Stimulated activated CD8-positive, alpha-beta memory T cell treated with anti-CD3 and anti-CD28 coated beads, Interleukin-12 subunit alpha, Interleukin-12 subunit beta, amount 100 ng/mL, for 1 hour (primary cell): ENCODE data around the gene SLC24A4.
A peak's percentile ranks its signal among the peaks of the same experiment; 100 is the strongest.

Experiments
- DNase-seq: peaks from one replicate; pipeline ENCODE4 v3.0.0-alpha.2; 2020; ENCODE audit warnings: low read depth

The SLC24A4 gene

DNA sequence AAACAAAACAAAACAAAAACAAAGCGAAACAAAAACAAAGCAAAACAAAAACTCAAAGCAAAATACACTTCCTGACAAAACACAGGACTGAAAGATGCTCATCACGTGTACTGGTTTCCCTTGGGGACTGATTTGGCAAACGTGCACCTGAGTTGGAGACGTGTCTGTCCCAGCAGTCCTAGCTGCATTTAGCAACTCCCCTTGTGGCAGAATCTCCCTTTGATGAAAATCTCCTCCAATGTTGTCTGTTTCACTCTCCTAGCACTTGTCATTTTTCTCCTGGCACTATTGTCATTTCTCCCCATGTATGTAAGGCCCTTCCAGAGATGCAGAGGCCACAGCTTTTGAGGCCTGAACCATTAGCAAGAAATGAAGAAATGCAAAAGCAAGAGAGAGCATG lies 6.8 kb upstream of the SLC24A4 start:
- DNase-seq, result no peak

DNA sequence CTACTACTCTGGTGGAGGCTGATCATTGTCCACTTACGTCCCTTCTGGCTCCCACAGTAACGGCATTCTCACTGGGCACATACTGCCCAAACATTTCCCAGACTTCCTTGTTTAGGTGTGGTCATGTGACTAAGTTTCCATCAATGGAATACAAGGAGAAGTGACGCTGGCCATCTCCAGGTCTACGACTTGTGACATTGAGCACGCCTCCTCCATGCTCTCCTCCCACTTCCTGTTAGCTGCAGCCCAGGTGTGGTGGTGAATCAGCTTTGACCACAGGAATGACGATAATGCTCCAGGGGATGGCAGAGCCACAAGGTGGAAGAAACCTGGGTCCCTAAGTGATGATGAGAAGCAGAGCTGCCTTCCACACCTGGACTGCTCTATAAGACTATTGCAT lies 6.0 kb upstream of the SLC24A4 start:
- DNase-seq, result no peak

DNA sequence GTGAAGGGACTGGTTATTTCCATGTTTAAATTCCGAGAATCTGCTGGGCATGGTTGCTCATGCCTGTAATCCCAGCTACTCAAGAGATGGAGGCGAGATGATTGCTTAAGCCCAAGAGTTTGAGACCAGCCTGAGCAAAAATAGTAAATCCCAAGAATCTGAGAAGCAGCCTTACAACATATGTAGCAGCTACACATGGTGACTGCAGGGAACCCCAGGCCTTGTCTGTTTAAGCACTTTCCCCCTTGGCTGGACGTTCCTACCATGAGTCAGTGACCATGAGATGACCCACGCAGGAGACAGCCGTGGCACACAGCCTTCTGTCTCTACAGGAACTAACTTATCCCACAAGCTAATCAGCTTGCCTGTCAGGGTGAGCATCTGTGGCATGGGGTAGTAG lies 5.5 kb upstream of the SLC24A4 start:
- no peak for DNase-seq

DNA sequence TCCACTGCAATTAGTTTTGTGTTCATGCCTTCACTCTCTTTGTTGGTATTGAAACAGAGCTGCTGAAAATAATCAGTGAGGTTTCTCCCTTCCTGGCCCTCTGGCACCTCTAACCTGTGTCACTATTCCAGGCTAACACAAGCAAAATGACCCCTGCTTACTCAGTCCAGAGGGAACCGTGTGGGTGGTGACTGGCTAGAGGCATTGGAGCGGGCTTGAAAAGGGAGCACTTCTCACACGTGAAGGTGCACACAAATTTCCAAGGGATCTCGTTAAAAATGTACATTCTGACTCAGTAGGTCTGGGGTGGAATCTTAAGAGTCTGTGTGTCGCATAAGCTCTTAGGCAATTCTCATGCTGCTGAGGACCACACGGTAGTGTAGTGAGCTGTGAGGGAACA lies 1.3 kb upstream of the SLC24A4 start:
- no peak for DNase-seq

DNA sequence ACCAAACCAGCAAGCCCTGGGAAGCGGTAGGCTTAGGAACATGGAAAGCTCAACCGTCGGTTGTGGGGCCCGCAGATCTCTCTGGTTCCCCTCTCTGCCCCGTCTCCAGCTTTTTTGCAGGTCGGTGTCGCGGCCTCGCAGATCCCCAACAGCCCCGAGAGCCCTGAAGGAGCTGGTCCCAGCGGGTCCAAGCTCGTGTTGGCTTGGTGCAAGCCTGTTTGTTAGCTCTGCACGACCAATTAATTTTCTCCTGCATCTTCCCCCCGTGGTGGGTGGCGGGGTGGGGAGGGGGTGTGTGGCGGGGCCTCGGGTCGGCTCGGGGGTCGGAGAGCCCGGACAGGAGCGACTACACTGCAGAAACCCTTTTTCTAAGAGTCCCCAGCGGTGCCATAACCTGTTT lies 449 bp upstream of the SLC24A4 start:
- DNase-seq, result no peak

DNA sequence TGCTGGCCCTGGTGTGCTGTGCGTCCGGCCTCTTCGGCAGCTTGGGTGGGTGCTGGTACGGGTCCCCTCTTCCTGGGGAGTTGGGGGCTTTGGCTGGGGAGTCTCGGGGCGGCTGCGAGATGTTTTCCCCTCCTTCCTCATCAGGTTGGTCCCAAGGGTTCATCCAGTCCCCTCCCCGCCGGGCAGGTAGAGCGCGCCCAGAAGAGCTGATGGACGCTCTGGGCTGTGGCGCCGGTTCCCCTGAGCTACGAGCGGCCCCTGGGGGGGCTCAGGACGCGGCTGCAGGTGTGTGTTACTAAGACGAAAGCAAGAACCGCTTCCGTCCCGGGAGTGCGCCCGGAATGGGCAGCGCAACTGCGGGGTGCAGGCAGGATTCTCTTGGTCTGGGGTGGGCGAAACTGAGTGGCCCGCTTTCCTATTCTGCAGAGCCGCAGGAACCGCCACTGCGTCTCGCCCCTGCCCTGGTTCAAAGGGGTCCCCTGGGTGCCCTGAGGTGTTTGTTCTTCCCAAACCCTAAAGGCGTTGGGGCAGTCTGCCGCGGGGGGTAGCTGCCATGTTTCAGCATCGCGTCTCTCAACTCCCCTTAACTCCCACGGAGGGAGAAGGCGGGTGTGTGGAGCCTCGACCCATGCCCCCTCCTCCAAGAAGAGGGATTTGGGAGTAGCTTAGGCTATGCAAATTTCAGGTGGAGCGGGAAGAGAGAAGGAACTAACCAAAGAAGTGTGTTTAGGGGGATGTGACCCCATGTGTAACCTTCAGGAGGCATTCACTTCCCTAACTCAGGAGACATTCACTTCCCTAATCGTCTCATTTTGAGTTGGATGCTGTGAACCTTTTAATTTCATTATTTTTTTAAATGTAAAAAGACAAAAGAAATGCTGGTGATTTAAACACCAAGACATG lies 1.2 kb downstream of the SLC24A4 start:
- DNase-seq, result no peak

DNA sequence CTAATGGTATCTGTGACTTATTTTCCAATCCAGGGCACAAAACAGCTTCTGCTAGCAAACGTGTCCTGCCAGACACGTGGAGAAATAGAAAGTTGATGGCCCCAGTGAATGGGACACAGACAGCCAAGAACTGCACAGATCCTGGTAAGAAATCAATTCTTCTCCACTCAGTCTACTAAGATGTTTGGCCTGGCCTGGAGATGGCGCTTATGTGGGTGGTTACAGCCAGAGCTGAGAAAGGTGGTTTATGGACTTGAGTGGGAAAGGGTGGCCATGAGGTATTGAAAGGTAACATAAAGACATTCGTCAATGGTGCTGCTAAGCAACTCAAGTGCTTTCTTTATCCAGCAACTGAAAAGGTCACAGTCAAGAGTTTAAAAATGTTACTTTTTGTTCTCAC lies 2.9 kb downstream of the SLC24A4 start:
- no peak for DNase-seq

DNA sequence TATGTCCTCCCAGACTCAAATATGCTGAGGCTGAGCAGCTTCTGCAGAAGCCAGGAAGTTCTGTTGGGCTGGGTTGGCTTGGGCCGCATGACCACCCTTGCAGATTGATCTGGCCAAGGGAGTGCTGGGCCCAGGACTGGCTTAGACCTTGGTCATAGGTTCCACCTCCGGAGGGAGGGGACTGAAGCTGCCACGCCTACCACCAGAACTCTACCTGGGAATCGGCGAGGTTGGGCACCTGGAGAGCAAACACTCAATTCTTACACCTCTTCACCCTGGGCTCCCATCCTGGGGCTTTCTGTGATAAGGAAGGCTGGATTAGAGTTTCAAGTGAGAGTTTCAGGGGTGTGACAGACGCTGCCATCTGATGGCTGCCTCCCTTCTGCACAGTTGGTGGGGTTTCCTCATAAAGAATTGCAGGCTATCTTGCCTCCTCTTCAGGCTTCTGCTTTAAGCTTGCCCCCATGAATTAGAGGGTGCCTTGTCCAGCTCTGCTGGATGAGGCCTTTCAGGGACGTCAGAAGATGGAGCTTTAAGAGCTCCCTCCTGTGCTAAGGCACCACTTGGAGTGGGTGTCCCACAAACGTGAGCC lies 5.8 kb downstream of the SLC24A4 start:
- no peak for DNase-seq

DNA sequence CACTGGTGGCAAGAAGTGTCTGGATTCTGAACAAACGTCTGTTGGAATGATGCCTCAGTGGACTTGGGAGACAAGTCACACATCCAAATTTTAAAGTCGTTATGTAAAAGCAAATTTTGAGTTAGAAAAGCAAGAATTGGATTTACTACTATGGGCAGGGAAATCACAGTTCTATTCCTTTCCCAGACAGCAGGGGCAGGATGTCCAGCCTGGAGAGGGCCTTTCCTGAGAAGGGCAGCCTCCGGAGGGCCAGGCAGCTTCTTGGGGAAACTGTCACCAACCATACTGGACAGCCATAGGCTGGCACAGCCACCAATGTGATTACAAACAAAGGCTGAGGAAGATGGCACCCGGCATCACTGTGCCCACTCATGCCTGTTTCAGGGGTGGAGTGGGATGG lies 11.1 kb downstream of the SLC24A4 start:
- no peak for DNase-seq

DNA sequence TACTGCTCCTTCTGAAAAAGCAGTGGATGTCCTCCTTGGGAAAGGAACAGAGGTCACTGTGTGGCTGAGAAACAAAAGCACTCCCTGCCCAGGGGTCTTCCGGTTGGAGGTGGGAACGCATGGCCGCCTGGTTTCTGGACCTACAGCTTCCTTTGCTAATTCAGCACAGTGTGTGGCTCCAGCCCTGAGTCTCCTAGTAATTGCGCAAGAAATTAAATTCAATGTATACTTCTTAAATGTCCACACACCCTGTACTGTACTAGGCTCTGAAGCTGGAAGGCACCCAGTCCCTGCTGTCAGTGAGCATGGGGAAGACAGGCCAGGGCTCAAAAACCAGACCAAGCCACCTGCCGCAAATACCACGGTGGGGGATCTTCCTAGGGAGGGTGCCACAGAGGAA lies 13.4 kb downstream of the SLC24A4 start:
- no peak for DNase-seq

DNA sequence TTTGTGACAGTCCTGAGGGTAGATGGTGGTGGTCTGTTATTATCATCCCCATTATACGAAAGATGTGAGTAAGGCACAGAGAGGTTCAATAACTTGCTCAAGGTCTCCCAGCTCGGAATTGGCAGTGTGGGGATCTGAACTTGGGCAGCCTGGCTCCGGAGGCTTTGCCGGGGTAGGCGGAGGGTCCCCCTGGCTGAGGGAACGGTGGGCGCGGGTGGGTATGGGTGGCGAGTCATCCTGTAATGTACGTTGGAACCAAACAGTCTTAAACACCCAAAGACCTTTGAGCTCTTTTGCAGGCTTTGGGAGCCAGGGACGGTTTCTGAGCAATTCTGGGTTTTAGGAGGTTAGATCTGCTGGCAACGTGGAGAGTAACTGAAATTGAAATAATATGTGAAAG lies 16.5 kb downstream of the SLC24A4 start:
- DNase-seq, result no peak

DNA sequence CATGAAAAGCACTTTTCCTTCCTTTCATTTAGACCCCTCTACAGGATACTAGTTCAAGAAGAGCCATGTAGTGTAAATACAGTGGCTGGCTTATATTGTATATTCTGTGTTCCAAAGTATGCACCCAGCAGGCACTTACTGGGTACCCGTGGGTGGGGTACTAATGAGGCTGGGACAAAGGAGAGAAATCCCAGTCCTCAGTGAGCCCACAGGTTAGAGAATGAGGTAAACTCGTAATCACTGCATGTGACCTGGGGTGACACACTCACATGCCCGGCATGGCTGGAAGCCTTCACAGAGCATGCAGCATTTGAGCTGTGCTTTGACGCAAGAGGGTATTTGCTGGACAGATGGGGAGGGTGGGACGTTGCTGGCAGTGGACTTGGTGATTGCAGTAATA lies 17.1 kb downstream of the SLC24A4 start:
- DNase-seq, result no peak

DNA sequence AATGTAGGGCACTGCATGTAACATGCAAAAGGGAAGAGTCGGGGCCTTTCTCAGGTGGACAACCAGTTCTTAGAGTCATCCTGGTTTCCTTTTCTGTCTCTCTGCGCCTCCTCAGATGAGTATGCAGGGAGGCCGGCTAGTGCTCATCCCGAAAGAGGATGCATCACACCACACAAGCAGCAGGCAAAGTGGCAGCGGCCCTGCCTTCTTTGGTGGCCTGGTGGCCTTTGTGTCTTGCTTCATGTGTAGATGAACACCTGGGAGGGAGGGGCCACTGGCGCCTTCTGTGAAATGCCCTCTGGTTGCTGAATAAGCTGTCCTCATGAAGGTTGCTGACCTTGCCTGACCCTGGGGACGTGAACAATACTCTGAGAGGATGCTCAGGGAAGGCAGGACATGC lies 18.0 kb downstream of the SLC24A4 start:
- no peak for DNase-seq

DNA sequence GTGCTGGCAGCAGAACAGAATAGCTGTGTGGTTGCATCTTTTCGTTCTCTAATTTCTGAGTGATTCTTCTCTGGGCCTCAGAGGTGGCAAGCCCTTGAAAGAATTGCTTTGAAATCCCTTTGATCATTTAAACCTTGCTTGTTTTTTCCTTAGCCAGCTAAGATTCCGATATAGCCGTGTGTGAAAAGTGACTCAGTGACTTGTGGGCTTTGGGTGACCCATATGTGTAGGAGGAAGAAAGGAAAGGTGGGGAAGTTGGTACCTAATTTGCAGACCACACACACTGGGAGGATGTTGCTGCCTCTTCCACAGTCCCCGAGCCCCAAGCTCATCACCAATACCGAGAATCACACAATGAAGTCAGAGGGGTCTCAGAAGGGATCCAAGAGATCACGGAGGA lies 18.8 kb downstream of the SLC24A4 start:
- DNase-seq, result no peak

DNA sequence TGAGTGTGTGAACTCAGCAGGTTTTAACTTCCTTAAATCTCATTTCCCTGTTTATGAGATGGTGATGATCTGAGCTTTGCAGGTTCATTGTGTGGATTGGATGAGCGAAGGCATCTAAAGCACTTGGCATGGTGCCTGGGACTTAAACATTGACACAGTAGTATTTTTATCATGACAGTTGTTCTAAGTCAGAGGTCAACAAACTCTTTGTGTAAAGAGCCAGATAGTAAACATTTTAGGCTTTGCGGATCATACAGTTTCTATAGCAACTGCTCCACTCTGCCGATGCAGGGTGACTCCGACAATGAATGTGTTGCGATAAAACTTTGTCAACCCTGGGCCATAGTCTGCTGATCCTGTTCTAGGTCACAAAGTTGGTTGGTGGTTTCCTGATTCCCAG lies 25.2 kb downstream of the SLC24A4 start:
- no peak for DNase-seq

DNA sequence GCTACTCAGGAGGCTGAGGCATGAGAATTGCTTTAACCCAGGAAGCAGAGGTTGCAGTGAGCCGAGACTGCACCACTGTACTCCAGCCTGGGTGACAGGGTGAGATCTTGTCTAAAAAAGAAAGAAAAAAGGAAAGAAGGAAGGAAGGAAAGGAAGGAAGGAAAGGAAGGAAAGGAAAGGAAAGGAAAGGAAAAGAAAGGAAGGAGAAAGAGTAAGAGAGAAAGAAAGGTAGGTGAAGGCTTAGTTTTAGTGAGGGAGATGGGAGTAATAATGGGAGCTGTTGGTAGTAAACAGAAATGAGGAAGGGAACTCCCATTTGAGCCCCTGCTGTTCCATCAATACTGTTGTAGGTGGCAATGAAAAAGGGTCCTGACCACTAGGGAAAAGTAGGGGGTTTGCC lies 28.8 kb downstream of the SLC24A4 start:
- no peak for DNase-seq

DNA sequence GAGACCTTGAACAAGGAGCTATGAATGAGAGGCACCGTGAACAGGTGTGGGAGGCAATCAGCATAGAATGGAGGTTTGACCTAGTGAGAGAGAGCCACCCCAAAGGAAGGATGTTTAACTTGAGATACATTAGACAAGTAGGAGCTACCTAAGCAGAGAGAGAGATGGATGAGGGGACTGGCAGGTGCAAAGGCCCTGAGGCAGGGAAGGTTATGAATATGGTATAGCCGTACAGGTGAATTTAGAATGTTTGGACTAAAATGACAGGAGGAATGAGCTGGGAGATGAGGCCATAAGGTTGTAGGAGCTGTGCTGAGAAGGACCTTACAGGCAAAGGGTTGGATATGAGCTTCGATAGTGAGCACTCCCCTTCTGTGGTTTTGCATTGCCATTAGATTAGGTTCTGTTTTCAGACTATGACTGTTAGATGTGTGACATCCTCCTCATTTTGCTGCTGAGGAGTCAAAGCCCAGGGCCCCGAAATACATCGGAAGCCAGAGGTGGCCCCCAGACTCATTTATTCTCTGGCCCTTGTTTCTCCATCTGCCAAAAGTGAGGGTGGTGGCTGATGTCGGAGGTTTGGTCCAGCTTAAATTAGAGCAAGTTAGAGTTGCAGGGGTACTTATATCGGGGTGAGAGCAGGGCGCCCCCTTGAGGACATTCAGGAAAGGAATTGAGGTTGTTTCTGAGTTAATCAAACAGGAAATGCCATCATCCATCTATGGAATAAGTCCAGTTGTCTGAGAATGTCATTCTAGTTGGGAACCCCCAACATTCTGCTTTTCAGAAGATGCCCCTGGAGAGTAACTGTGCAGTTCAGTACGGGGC lies 29.4 kb downstream of the SLC24A4 start:
- DNase-seq, result peak; percentile 2

DNA sequence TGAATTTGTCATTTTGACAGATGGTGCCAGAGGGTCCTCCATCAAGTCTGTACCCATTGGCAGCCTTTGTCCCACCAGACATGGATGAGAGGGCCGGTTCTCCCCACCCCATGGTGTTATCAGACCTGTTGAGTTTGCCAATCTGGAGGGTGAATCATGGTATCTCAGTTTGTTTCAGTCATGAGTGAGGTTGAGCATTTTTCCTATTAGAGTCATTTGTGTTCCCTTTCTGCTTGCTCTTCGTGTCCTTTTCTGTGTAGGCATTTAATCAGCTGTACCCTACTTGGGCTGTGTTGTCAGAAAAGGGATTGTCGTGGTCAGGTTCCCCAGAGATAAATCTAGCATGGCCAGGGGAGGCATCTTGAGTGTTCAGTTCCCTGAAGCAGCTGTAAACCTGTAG lies 30.5 kb downstream of the SLC24A4 start:
- DNase-seq, result no peak

DNA sequence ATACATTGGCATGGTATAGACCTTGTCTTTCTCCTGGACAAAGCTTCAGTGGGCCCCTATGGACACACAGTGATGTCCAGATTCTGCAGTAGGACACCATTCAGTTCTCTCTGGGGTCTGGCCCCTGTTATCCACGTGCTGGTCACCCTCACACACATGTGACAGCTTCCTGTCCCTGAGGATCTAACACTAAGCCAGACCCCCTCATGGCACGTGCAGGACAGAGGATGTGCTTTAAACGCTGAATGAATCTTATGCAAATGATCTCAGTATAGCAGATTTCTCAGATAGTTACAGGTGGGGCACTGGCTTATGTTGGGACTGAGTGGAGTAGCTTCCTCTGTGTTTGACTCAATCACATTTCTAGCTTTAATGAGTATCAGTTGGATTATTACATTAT lies 33.7 kb downstream of the SLC24A4 start:
- DNase-seq, result no peak

DNA sequence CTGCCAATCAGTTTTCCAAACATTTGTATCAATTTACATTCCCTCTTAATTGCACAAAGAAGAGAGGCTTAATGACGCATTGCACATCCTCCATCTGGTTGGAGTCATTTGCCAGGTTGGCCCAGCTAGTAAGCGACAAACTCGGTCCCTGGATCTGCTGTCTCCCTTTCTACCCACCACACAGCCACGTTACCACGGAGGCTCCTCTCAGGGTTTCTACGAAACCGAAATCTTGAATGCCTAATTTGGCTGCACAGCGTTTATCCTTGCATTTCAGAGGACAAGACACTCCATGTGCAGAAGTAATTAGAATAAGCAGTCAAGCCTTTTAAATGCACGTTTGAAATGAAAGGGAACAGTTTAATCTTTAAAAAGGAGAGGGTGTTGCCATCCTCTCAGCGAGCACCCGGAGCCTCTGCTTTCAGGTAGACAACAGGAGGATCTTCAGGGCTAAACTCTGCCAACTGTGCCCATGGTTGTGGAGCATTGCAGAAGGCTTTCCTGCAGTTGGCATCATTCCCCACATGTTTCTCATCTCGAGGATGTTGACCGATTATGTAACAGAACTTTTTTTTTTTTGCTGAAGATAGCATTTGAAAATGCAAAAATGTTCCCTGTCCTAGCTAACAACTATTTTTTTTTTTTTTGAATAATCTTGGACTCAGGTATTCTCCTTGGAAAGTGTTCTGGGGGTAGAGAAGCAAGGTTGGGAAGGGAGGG lies 37.8 kb downstream of the SLC24A4 start:
- DNase-seq, result no peak

DNA sequence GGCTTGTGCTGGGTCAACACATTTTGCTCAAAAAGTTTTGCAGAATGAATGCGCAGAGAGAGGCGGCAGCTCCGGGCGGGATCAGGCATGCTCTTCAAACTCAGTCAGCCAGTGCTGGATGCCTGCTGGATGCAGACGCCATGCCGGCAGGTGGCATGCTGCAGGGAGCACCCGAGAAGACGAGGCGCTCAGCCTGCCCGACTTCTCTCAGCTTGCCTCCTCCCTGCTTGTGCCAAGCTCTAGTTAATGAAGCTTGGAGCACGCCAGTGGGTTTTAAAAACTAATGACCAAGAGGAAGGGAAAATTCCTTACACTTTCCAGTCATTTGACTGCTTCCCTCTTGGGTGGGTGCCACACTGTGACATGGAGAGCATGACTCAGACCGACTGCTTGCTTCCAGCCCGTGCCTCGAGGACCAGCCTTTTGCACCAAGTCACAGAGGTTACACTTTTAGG lies 39.8 kb downstream of the SLC24A4 start:
- no peak for DNase-seq

DNA sequence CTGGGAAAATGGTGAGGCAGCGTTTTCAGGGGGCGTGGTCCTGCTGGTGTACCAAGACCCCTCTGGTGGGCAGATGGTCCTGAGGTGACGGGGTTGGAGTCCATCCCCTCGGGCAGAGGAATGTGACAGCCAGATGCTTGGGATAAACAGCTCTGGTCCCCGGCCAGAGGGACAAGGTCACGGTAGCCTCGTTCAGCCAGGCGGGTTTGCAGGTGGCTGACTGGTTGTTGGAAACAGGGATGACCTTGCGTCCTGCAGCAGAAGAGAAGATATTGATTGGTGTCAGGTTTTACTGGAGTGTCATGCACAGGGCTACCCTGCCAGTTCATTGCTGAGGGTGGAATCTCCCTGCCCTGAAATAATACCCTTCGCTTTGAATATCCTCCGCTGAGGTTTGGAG lies 43.3 kb downstream of the SLC24A4 start:
- no peak for DNase-seq
